H9 (cell line): Measurements from ENCODE around the gene IL10. TPM values are rescaled to one million over a fixed set of nuclear protein-coding genes. Genes with fewer than 3 reads are reported as not detected.

Experiments used
- DNase-seq: peaks from one replicate; pipeline ENCODE4 v3.0.0-alpha.2; 2017
- H2AFZ ChIP-seq: one replicate; pipeline ENCODE4 v1.6.1; 2013; ENCODE audit warnings: mild to moderate bottlenecking, low read length, control low read depth, moderate library complexity
- H2AK5ac ChIP-seq: 2 replicates; pipeline ENCODE4 v1.6.1; 2013; ENCODE audit warnings: low read length, control low read depth, mixed read lengths; ENCODE audit not compliant: insufficient read length
- H2BK120ac ChIP-seq: one replicate; pipeline ENCODE4 v1.6.1; 2013; ENCODE audit warnings: low read depth, mild to moderate bottlenecking, low read length, control low read depth, inconsistent platforms; ENCODE audit not compliant: poor library complexity, severe bottlenecking
- H2BK12ac ChIP-seq: 2 replicates; pipeline ENCODE4 v1.6.1; 2013; ENCODE audit warnings: low read length, control low read depth, mixed read lengths, low read depth; ENCODE audit not compliant: insufficient read length
- H2BK15ac ChIP-seq: 2 replicates; pipeline ENCODE4 v1.6.1; 2013; ENCODE audit warnings: low read depth, low read length, control low read depth
- H2BK20ac ChIP-seq: one replicate; pipeline ENCODE4 v1.6.1; 2013; ENCODE audit warnings: low read depth, mild to moderate bottlenecking, low read length, control low read depth, inconsistent platforms; ENCODE audit not compliant: poor library complexity, severe bottlenecking
- H2BK5ac ChIP-seq: 2 replicates; pipeline ENCODE4 v1.6.1; 2013; ENCODE audit warnings: low read length, control low read depth, mixed read lengths; ENCODE audit not compliant: insufficient read length
- H3K14ac ChIP-seq: 2 replicates; pipeline ENCODE4 v1.6.1; 2013; ENCODE audit warnings: low read length, control low read depth; ENCODE audit not compliant: insufficient read depth
- H3K18ac ChIP-seq: 2 replicates; pipeline ENCODE4 v1.6.1; 2013; ENCODE audit warnings: low read depth, mild to moderate bottlenecking, mixed read lengths, low read length, control low read depth; ENCODE audit not compliant: insufficient read length
- H3K23ac ChIP-seq: 2 replicates; pipeline ENCODE4 v1.6.1; 2013; ENCODE audit warnings: low read length, control low read depth, mixed read lengths, low read depth; ENCODE audit not compliant: insufficient read length
- H3K23me2 ChIP-seq: 2 replicates; pipeline ENCODE4 v1.6.1; 2013; ENCODE audit warnings: low read depth, mild to moderate bottlenecking, mixed read lengths, low read length, control low read depth; ENCODE audit not compliant: insufficient read length, poor library complexity, severe bottlenecking
- H3K27ac ChIP-seq: 2 replicates; pipeline ENCODE4 v1.5.1; 2013; ENCODE audit warnings: low read length, control low read depth, mixed read lengths, low read depth; ENCODE audit not compliant: insufficient read length
- H3K27me3 ChIP-seq: 2 replicates; pipeline ENCODE4 v1.6.1; 2013; ENCODE audit warnings: low read length, control low read depth, inconsistent platforms; ENCODE audit not compliant: insufficient read depth
- H3K4ac ChIP-seq: 2 replicates; pipeline ENCODE4 v1.6.1; 2013; ENCODE audit warnings: low read depth, mild to moderate bottlenecking, control low read depth, inconsistent platforms, low read length, moderate library complexity
- H3K4me1 ChIP-seq: 2 replicates; pipeline ENCODE4 v1.6.1; 2013; ENCODE audit warnings: low read length, control low read depth, inconsistent platforms; ENCODE audit not compliant: insufficient read depth
- H3K4me2 ChIP-seq: 2 replicates; pipeline ENCODE4 v1.6.1; 2013; ENCODE audit warnings: low read length, control low read depth, mixed read lengths; ENCODE audit not compliant: insufficient read length, insufficient read depth
- H3K56ac ChIP-seq: 2 replicates; pipeline ENCODE4 v1.6.1; 2013; ENCODE audit warnings: low read depth, mild to moderate bottlenecking, mixed read lengths, low read length, control low read depth; ENCODE audit not compliant: insufficient read length
- H3K79me1 ChIP-seq: 2 replicates; pipeline ENCODE4 v1.6.1; 2013; ENCODE audit warnings: low read depth, mild to moderate bottlenecking, moderate library complexity, low read length, control low read depth, inconsistent platforms; ENCODE audit not compliant: insufficient read depth, poor library complexity, severe bottlenecking
- H3K79me2 ChIP-seq: 2 replicates; pipeline ENCODE4 v1.6.1; 2013; ENCODE audit warnings: low read length, control low read depth, inconsistent platforms; ENCODE audit not compliant: insufficient read depth
- H3K9ac ChIP-seq: 2 replicates; pipeline ENCODE4 v1.6.1; 2013; ENCODE audit warnings: low read length, control low read depth, mixed read lengths; ENCODE audit not compliant: insufficient read length; ENCODE audit errors: extremely low read depth
- H3K9me3 ChIP-seq: one replicate; pipeline ENCODE4 v1.6.1; 2013; ENCODE audit warnings: low read depth, low read length, inconsistent platforms; ENCODE audit not compliant: control insufficient read depth
- H3T11ph ChIP-seq: one replicate; pipeline ENCODE4 v1.6.1; 2013; ENCODE audit warnings: mild to moderate bottlenecking, low read length, control low read depth, inconsistent platforms
- H4K20me1 ChIP-seq: one replicate; pipeline ENCODE4 v1.6.1; 2013; ENCODE audit not compliant: control insufficient read depth, insufficient read length, insufficient read depth
- H4K5ac ChIP-seq: 2 replicates; pipeline ENCODE4 v1.6.1; 2013; ENCODE audit warnings: low read depth, mild to moderate bottlenecking, mixed read lengths, low read length, control low read depth; ENCODE audit not compliant: insufficient read length
- H4K8ac ChIP-seq: replicated peaks from 2 replicates; pipeline ENCODE4 v1.6.1; 2013; ENCODE audit warnings: low read length, control low read depth, mixed read lengths, low read depth; ENCODE audit not compliant: insufficient read length
- H4K91ac ChIP-seq: 2 replicates; pipeline ENCODE4 v1.6.1; 2013; ENCODE audit warnings: low read depth, mild to moderate bottlenecking, moderate library complexity, mixed read lengths, low read length, control low read depth; ENCODE audit not compliant: insufficient read length
- H3K27ac Mint-ChIP-seq, 3 experiments: 2 replicates in 2 of 3; 3 replicates in 1 of 3; pipeline ENCODE4 v1.8.0; 2020 to 2021; ENCODE audit warnings: mixed read lengths in 3 of 3, mild to moderate bottlenecking in 1 of 3, moderate library complexity in 1 of 3
- H3K27me3 Mint-ChIP-seq: 2 replicates; pipeline ENCODE4 v1.8.0; 2021; ENCODE audit warnings: low read depth, mild to moderate bottlenecking, moderate library complexity, mixed read lengths
- H3K36me3 Mint-ChIP-seq, 3 experiments: 2 replicates in 2 of 3; 3 replicates in 1 of 3; pipeline ENCODE4 v1.8.0; 2020 to 2021; ENCODE audit warnings: low read depth in 3 of 3, mixed read lengths in 3 of 3; ENCODE audit not compliant: insufficient read depth in 1 of 3
- H3K4me1 Mint-ChIP-seq, 2 experiments: 2 replicates each; pipeline ENCODE4 v1.8.0; 2020; ENCODE audit warnings: mixed read lengths in 2 of 2
- H3K4me3 Mint-ChIP-seq, 2 experiments: 2 replicates in 1 of 2; 3 replicates in 1 of 2; pipeline ENCODE4 v1.8.0; 2020 to 2021; ENCODE audit warnings: mild to moderate bottlenecking in 2 of 2, mixed read lengths in 2 of 2, moderate library complexity in 1 of 2
- H3K9me3 Mint-ChIP-seq, 2 experiments: 2 replicates in 1 of 2; 3 replicates in 1 of 2; pipeline ENCODE4 v1.8.0; 2020; ENCODE audit warnings: mild to moderate bottlenecking in 2 of 2, mixed read lengths in 2 of 2, moderate library complexity in 1 of 2
- CTCF ChIP-seq: fragments of 200-600 bp; sonication (generic); conservative IDR thresholded peaks from 3 replicates; pipeline ENCODE4 v1.8.0; 2021; ENCODE audit warnings: antibody characterized with exemption, mild to moderate bottlenecking
- WGBS: extraction: QIAGEN DNeasy Blood & Tissue Kit; methylation state at CpG from one replicate; pipeline ENCODE4 v1.1.7; 2013; ENCODE audit warnings: missing lambda C conversion rate, low lambda C conversion rate, mixed read lengths; ENCODE audit not compliant: insufficient read length; ENCODE audit errors: extremely low coverage; 5-methylcytosine and 5-hydroxymethylcytosine counted together
- total RNA-seq: library from RNA; stranded (reverse); gene quantifications from 2 replicates; pipeline ENCODE4 v1.2.1, GENCODE V29; 2021

IL10 gene
- total RNA-seq, 1 experiment from 2014 or later: not detected

DNA sequence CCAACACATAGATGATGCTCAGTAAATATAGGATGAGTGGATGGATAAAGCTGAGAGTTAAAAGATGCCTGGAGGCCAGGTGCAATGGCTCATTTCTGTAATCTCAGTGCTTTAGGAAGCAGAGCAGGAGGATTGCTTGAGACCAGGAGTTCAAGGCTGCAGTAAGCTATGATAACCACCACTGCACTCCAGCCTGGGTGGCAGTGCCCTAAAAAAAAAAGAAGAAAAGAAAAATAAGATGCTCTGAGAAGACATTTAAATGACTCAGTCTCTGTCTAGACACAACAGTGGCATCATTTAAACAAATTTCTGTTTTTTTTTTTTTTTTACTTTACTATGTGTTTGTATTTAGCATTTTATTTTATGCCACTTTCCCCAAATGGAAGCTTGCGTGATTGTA is 27.0 kb downstream of the IL10 start:
- Histone ChIP-seq H3K9ac (no peak overlapping the region), H3K79me2 (no peaks in the 10 kb centered on the region), H3K79me1 (no peaks in the 10 kb centered on the region), H3T11ph (no peak overlapping the region), H4K91ac (no peak overlapping the region), H2BK15ac (no peak overlapping the region), H3K14ac (no peak overlapping the region), H2AK5ac (no peak overlapping the region), H3K18ac (no peak overlapping the region), H4K20me1 (no peaks in the 10 kb centered on the region), H3K23ac (no peak overlapping the region), H3K4me2 (no peak overlapping the region), H2BK20ac (no peak overlapping the region), H3K27me3 (no peaks in the 10 kb centered on the region), H3K56ac (no peak overlapping the region), H2BK12ac (no peak overlapping the region), H4K8ac (no peak overlapping the region), H3K4ac (no peak overlapping the region), H3K9me3 (no peaks in the 10 kb centered on the region), H3K4me1 (no peaks in the 10 kb centered on the region), H4K5ac (no peak overlapping the region), H2BK120ac (no peak overlapping the region), H3K23me2 (no peaks in the 10 kb centered on the region), H3K27ac (no peak overlapping the region), H2BK5ac (no peak overlapping the region), H2AFZ (no peak overlapping the region)
- no peak overlapping the region for H3K4me3 Mint-ChIP-seq
- TF ChIP-seq CTCF: no peak
- no CpG with 5 or more reads among the region's 1 CpG for WGBS
- H3K27me3 Mint-ChIP-seq: peaks cover 8% of the 10 kb centered on the region
- DNase-seq: no peak
- H3K36me3 Mint-ChIP-seq: no peaks in the 10 kb centered on the region
- H3K4me1 Mint-ChIP-seq: 0 out of 4 replicates have a peak, but pooled peaks cover 0 to 6% of the 10 kb centered on the region in 2 experiments
- no peaks in the 10 kb centered on the region for H3K9me3 Mint-ChIP-seq
- H3K27ac Mint-ChIP-seq: no peak overlapping the region; a peak in 1 of 7 replicates
